SKM-1 treated with dmso at 0.1 percent for 144 hours (cell line): Measurements from ENCODE around the gene MYRIP.
"Not testable (repeated sequence)": the region's sequence is repeated elsewhere in the genome, so short reads cannot be mapped to it uniquely, and the experiment has no call there.

ENCODE experiments used
- DNase-seq: peaks from one replicate; lab custom pipeline; 2025; ENCODE audit not compliant: unreplicated experiment; lab: John Stamatoyannopoulos, UW

MYRIP gene

DNA sequence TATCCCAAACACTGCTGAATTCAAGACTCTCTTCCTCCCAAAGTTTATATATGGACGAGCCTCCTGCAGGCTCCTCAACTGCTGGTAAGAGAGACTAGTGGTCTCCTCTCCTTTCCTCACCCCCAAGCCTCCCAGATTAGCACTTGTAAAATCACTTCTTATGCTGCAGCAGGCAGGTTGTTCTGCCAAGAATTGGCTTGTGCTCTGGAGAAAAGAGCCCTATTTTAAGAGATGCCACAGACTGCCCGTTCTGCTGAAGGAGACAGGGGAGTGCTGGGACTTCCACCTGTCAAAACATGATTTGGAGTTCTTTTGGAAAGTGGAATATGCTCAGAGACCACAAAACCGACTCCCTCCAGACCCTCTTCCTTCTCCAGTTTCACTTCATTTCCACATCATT is 269.2 kb downstream of the MYRIP start:
- no peak for DNase-seq

DNA sequence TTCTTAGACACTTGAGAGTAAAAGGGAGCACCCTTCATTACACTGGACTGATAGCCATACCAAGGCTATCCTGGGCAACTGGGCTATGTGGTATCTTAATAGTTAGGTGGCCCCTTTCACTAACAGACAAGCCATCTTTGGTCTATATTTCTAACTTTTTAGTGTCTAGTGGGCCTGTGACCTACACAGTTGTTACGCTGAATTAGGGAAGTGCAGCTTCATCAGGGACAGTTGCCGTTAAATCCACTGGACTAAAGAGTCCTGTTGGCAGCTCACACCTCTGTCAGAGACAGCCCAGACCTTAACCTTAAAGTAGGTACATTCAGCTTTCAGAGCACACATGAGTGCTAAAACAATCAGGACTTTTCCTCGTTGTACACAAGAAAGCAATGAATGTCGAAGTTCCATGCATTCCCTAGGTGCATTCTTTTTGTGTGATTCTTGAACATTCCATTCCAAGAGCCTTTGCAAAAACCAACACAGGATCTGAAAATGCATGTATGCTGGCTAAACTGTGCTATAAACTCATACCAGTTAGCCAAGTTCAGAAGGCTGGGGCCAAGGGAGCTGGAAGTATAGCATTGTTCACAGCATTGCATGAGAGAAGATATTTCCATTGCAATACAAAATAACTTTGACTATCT is 269.9 kb downstream of the MYRIP start:
- no peak for DNase-seq

DNA sequence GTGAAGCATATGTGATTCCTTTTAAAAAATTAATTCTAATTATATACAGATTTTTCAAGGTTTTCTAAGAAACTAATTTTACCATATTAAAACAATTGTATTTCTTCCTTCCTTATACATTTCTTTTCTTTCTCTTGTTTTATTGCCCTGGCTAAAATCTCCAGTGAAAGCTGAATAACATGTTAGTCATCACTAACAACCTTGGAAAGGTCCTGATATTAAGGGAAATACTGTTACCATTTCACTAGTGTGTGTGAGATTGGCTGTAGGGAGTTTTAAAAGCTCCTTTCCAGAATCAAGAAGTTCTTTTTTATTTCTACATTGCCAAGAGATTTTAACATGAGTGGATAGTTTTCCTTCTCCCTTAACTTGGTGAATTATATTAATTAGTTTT is 270.4 kb downstream of the MYRIP start:
- DNase-seq: no peak

DNA sequence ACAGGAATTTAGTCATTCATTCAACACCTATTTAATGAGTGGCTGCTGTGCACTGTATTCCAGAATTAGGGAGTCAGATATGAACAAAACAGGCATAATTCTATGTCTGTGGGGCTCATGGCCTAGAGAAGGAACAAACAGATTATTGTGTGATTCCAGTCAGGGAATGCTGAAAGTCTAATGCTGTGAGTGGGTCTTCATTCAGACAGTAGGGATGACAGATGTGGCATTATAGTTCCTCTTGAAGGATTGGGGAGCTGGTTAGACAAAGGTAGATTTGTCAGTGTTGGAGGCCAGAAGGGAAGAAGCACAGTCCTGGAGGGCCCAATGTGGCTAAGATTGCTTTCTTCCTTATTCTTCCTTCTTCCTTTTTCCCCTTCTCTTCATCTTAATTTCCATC is 273.7 kb downstream of the MYRIP start:
- DNase-seq: no peak

DNA sequence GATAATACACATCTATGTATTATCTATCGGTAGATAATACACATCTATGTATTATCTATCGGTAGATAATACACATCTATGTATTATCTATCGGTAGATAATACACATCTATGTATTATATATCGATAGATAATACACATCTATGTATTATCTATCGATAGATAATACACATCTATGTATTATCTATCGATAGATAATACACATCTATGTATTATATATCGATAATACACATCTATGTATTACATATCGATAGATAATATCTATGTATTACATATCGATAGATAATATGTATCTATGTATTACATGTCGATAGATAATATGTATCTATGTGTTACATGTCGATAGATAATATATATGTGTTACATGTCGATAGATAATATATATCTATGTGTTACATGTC is 275.0 kb downstream of the MYRIP start:
- not testable (repeated sequence) for DNase-seq

DNA sequence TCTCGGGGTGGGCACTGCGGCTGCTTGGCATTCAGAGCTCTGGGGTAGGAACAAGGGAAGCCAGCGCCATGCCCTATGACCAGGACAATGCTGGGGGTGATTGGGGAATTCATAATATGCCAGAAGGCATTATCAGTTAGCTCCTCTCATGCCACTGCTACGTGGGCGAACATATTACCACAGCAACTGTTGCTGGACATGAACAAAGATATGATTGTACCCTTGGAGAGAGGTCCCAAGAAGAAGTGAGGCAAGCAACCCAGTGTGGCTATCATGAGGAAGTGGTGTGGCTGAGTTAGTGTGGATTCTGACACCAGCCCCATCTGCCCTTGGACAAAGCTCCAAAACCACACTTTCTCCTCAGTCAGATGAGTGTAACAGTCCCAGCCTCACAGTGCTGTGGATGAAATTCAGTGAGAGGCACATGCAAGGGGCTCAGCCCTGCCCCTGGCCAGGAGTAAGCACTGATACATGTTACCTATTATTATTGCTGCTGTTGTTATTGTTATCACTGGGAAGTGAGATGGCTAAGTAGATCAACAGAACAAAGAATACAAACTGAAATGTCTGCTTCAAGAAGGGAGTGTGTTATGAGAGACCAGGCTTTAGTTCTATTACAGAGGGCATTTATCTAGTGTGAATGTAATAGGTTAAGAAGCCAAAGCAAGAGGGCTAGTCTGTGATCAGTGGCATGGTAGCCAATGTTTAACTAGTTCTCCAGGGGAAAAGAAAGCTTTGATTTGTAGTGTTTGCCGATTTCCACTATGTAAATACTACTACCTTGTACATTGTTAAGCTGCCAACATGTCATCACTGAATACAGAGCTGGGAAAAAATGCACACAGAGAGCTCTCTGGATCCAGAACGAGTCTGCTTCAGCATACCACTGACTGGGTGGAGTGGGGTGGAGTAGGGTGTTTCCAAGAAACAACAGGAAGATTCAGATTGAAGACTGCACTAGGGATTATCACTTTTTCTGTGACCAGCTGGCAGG is 277.8 kb downstream of the MYRIP start:
- no peak for DNase-seq

DNA sequence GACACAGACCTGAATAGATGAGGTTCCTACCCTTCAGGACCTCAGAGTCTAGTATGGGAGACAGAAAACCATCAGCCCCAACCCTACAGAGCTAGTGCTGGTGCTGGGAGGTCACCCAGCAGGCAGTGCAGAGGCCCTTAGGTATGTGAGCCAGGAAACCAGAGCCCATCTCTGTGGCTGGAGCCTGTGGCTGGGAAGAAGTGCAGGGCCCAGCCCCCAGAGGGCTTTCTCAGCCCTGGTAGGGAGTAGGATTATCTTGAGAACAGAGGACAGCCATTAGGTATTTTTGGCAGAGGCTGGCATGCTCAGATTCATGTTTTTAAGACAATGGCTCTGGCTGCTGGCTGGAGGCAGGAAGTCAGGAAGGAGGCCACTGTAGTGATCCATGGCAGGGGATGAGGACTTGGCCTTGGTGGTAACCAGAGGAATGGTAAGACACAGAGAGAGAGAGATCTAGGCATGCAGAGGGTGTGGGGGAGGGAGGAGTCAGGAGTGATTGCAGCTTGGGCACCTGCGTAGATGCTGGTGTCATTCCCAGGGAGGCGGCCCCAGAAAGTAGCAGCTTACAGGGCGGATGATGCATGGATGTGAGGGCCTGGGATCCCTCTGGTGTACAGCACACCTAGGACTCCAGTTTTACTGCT is 279.2 kb downstream of the MYRIP start:
- DNase-seq: no peak

DNA sequence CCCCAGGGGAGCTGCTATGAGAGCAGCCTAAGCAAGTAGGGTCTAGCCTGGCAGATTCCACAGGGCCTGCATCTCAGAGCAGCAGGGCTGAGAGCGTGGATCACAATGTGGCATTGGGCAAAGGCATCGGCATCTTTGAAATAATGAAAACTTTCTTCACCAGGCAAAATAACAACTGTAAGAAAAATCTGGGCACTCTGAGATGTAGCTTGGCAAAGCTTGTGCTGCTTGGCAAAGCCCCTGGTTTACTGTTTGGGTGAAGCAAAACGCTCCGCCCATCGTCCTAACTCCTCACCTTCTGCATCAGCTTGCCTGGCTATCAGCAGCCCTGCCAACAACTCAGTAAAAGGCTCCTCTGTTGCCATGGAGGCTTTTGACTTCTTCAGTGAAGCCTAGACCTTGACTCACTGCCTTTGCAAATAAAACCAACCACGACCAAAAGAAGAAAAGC is 287.3 kb downstream of the MYRIP start:
- DNase-seq: no peak

DNA sequence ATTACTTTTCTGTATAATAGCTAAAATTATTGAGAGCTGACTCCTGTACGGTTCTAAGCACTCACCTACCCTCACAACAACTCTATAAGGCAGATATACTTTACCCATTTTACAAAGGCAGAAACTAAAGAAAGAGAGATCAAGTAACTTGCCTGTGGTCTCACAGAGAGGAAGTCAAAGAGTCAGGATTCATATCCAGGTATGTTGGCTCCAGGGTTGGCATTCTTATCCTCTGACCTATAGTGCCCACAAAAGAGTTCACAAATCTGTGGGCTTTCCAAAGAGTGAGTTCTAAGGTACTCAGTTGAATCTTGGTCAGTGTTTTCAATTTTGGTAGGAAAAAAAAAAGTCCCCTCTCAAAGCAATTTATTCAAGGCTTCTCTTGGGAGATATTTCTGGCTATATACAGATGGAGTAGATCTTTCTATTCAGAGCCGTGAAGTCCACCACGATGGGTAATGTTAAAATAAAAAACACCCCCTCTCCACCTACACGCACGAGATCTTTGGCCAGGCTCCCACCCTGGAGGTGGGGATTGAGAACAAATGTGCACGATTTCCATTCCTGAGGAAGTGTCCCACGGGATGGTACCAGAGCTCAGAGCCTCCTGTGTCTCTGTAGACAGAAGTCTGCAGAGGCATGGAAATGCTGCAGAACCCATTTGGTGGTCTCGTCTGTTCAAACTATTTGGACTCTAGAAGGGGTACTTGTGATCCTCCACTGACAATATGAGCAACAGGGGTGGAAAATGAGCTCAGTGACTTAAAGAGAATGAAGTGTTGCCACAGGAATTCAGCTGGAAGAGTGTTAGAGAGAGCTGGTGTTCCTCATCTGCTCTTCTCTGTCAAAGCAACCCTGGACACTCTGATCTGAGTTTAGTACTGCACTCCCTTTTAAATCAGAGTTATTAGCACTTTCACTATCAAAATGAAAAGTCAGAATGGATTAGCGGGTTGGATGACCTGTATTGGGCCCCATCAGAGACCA is 288.0 kb downstream of the MYRIP start:
- no peak for DNase-seq

DNA sequence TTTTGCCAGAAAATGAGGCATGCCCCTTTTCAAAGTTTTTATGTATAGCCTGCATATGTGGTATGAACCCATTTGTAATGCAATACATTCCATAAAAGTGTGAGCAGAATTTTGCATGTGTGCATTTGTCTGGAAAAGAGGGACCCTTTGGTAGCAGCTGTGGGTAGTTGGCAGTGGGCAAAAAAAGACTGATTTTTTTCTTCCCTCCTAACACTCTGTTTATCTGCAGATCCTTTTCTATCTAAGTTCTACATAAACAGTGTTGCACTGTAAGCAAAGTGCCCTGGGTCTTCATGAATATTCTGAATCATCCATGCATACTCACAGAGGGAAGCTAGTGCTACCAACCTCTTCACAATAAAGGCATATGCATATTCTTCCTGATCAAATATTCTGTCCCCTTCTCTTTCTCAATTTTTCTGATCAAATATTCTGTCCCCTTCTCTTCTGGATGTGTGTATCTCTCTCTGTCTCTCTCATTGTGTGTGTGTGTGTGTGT is 288.9 kb downstream of the MYRIP start:
- DNase-seq: no peak

DNA sequence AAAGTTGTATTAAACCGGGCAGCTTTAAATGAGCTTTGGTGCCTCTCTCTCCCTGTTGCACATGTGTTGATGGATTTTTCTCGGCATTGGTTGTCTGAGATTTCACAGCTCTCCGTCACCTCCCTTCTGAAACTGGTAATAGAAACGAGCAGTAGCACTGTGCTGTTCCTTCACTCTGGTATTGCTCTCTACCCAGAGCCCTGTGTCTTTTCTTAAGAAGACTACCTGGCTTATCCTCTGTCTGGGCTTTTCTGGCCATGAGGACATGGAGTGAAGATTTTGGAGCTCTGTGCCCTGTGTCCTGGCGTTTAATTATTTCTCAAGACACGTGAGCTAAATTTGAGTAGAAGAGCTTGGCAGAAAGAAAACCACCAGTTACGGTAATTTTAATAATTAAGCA is 290.5 kb downstream of the MYRIP start:
- no peak for DNase-seq

DNA sequence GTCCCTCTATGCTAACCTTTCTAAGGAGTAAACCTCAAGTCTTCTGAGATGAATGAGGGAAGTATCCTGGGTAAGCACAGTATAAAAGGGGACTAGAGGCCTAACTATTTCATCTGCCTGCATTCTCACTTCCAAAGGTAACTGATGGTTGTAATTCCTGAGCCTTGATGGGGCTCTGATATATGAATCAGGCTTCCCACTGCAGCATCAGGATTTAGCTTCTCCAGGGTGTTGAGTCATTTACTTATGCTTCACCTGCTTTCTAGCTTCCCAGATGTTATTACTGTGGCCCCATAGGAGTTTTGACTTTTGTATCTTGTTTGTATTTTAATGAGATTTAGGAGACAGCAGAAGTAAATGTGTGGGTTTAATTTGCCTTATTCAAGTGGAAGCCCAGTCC is 292.8 kb downstream of the MYRIP start:
- no peak for DNase-seq

DNA sequence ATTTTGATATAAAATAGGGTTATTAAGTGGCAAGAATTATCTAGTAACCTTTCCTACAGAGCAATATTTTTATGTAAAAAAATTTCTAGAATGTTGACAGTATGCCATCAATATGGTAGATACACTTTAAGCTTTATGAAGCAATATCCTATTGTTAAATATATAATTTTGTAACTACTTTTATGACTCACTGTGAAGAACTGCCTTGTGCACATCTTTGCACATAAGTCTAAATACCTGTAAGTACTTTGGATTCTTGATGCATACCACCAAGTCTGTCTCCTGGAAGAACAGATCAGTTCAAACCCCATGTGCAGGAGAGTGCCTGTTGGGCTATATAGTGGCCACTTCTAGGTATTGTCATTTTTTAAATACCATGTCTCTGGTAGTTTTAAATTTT is 294.4 kb downstream of the MYRIP start:
- no peak for DNase-seq

DNA sequence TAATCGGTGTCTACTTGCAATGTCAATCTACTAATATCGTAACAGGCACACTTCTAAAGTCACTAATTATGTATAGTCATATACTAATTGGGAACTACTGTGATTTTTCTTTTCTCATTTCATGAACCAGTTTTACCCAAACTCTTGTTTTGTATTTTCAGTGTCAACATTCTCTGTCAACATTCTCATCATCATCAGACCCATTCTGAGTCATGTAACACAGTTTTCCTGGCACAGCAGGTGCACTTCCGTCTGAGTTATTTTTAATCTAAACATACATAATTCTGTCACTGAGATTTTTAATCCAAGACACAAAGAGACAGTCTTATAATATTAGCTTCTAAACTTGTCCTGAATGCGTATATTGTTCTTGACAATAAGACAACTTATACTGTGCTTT is 295.0 kb downstream of the MYRIP start:
- DNase-seq: no peak

DNA sequence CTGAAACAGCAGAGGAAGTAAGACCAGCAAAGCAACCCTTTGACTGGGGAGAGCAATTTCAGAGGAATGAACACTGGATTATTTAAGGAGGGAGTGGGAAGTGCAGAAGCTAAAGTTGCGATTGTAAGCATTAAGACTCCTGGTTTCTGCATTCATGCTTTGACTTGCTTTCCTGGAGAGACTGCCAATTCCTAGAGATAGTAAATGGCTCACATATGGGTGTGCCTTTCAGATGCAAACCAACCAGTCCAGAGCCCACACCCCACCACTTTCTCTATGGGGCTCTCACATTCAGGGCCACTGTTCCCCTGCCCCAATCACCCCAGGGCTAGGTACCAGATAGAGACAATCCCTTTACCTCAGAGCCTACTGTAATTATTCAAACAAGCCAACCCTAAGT is 299.2 kb downstream of the MYRIP start:
- DNase-seq: no peak

DNA sequence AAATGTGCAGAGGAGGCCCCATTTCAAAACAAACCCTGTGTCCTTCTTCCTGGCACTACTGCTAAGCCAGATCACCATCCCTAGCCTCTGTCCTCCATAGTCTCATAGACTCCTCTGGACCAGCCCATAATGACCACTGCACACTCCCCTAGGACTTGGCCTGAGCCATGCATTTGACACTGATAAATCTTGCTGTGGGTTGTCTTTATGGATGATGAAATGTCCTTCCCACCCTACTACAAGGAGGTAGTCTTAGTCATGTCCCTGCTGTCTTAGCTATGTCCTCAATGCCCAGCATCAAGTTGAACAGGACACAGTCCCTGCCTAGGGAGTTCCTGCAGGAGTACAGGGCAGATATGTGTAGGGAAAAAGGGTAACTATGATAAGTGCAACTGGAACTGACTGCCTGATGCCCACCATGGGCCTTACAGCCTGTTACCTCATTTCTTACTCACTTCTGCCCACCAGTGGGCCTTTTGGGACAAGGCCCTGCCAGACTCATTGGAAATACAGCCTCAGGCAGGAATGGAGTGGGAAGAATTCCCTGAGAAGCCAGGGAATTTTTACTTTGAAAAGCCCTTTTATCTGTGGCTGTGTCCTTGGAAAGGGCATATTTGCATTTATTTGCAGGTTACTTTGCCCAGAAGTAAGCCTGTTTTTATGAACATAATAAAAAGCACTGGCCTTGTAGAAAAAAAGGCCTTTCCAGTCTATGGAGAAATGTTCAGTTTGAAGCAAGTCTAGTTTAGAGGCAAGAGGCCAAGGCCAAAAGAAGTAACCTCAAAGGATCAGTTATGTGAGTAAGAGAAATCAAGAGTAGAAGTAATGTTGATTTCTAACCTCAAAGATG is 300.5 kb downstream of the MYRIP start:
- no peak for DNase-seq

DNA sequence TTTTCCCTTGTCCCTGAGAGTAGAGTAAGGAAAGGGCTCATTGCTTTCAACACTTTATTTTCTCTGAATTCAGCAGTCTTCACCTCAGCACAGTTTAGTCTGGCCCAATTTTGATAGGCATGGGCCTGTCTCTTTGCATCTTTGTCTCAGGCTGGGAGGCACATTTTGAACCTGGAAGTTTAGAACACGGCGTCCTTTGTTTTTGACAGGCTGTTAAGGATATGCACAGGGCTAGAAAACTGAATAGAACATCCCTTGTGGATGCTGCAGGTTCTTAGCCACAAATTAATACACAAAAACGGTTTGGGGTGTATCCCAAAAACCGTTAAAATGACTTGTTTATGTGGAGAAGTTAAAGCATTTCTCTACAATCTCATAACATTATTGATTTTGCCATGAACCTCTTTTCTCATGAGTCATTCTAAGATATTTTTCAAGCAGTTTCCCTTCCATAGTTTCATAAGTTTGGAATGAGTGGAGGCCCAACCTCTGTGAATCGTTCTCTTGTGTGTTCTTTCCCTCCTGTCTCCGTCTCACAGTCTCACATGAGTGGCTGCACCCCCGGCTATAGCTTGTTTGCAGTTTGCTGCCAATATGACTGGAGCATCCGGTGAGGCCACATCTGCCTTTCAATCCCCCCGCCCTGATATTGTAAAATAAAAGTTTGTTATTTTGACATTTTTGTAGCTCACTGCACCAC is 307.2 kb downstream of the MYRIP start:
- DNase-seq: no peak

DNA sequence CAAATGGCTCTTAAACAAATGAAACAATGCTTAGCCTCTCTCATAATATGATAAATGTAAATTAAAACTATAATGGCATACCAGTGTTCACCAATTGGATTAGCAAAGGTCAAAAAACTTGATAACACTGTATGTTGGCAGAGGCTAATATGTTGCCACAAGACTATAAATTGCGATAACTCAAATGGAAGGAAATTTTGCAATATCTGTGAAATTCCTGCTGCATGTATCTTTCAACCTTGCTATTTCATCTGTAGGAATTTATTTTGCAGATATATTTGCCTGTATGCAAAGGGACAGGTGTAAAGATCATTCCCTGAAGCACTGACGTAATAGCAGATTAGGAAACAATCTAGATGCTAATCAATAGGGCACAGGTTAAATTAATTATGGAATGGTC is 308.7 kb downstream of the MYRIP start:
- DNase-seq: no peak
